H1 (cell line): ENCODE data around the gene RFX2. TPM values are rescaled to one million over a fixed set of nuclear protein-coding genes. Genes with fewer than 3 reads are reported as not detected.

Experiments used
- CTCF ChIA-PET: fragments of 300-600 bp; sonication (Branson Sonifier 250); formaldehyde crosslinking; loops from one replicate; lab custom pipeline; 2021; ENCODE audit not compliant: partially characterized antibody; lab: Charles Lee
- POLR2A ChIA-PET: fragments of 300-600 bp; sonication (Branson Sonifier 250); formaldehyde crosslinking; loops from one replicate; lab custom pipeline; 2021; ENCODE audit warnings: inconsistent platforms; ENCODE audit not compliant: partially characterized antibody; lab: Charles Lee
- DNase-seq, 2 experiments: peaks; one replicate each; pipeline versions ENCODE4 v3.0.0 to v3.0.0-alpha.2; 2010 to 2022; ENCODE audit warnings: low spot score in 2 of 2, low read depth in 1 of 2, mixed read lengths in 1 of 2
- FAIRE-seq: peaks from 2 replicates; lab custom pipeline; 2011; peaks lifted over from hg19 to GRCh38; lab: Jason Lieb, UNC
- H2AFZ ChIP-seq: 2 replicates; pipeline ENCODE4 v1.8.1; 2012; ENCODE audit warnings: low read length, inconsistent platforms
- H2AK5ac ChIP-seq: 2 replicates; pipeline ENCODE4 v1.6.1; 2013; ENCODE audit warnings: low read depth, low read length
- H2BK120ac ChIP-seq: replicated peaks from 2 replicates; pipeline ENCODE3; 2013; ENCODE audit warnings: low read depth, low read length, inconsistent platforms
- H2BK12ac ChIP-seq: 2 replicates; pipeline ENCODE4 v1.6.1; 2013; ENCODE audit warnings: low read depth, low read length
- H2BK15ac ChIP-seq: 2 replicates; pipeline ENCODE4 v1.6.1; 2013; ENCODE audit warnings: low read length
- H2BK20ac ChIP-seq: 2 replicates; pipeline ENCODE4 v1.6.1; 2013; ENCODE audit warnings: low read length
- H2BK5ac ChIP-seq: 2 replicates; pipeline ENCODE4 v1.6.1; 2013; ENCODE audit warnings: low read depth, low read length
- H3K14ac ChIP-seq: 2 replicates; pipeline ENCODE4 v1.6.1; 2013; ENCODE audit warnings: inconsistent platforms; ENCODE audit not compliant: insufficient read length
- H3K18ac ChIP-seq: 2 replicates; pipeline ENCODE4 v1.6.1; 2013; ENCODE audit warnings: low read length; ENCODE audit errors: extremely low read depth
- H3K23ac ChIP-seq: 2 replicates; pipeline ENCODE4 v1.6.1; 2013; ENCODE audit warnings: inconsistent platforms; ENCODE audit not compliant: insufficient read length
- H3K23me2 ChIP-seq: 2 replicates; pipeline ENCODE4 v1.6.1; 2013; ENCODE audit warnings: low read depth, low read length
- H3K27ac ChIP-seq: 2 replicates; pipeline ENCODE4 v1.6.1; 2011; ENCODE audit warnings: low read depth, low read length, inconsistent platforms
- H3K27me3 ChIP-seq, 4 experiments: replicated peaks in 1 of 4; 1 replicate in 1 of 4; 2 replicates in 3 of 4; pipeline versions ENCODE4 v1.6.1 to v1.8.1; 2011 to 2013; ENCODE audit warnings: low read length in 3 of 4, mild to moderate bottlenecking in 3 of 4, inconsistent platforms in 2 of 4, mixed read lengths in 2 of 4, moderate library complexity in 1 of 4; ENCODE audit not compliant: control insufficient read depth in 3 of 4, insufficient read depth in 3 of 4; ENCODE audit errors: extremely low read depth in 1 of 4
- H3K36me3 ChIP-seq, 4 experiments: 2 replicates each; pipeline versions ENCODE4 v1.6.1 to v1.8.1; 2011 to 2013; ENCODE audit warnings: mild to moderate bottlenecking in 4 of 4, low read length in 3 of 4, moderate library complexity in 2 of 4, control low read depth in 1 of 4, inconsistent platforms in 1 of 4; ENCODE audit not compliant: insufficient read depth in 4 of 4, control insufficient read depth in 2 of 4
- H3K4ac ChIP-seq: replicated peaks from 2 replicates; pipeline ENCODE3; 2013; ENCODE audit warnings: low read length, low read depth, mixed read lengths, inconsistent platforms; ENCODE audit not compliant: insufficient read length
- H3K4me1 ChIP-seq, 4 experiments: replicated peaks in 1 of 4; 1 replicate in 1 of 4; 2 replicates in 3 of 4; pipeline versions ENCODE4 v1.6.1 to v1.8.1; 2011 to 2013; ENCODE audit warnings: low read length in 3 of 4, inconsistent platforms in 2 of 4, mixed read lengths in 1 of 4; ENCODE audit not compliant: insufficient read depth in 4 of 4, control insufficient read depth in 3 of 4
- H3K4me2 ChIP-seq, 2 experiments: 2 replicates each; pipeline versions ENCODE4 v1.6.1 to v1.8.1; 2011 to 2013; ENCODE audit warnings: low read depth in 2 of 2, low read length in 2 of 2, control low read depth in 1 of 2, inconsistent platforms in 1 of 2, mild to moderate bottlenecking in 1 of 2; ENCODE audit not compliant: insufficient read depth in 1 of 2
- H3K4me3 ChIP-seq, 4 experiments: fragments of 200-600, 300-600 bp in 1 of 4; sonication (generic), shearing (Covaris generic), sonication (Bioruptor Twin) in 1 of 4; 2 replicates each; pipeline versions ENCODE4 v1.5.1 to v1.8.1; 2011 to 2016; ENCODE audit warnings: low read length in 4 of 4, low read depth in 3 of 4, control low read depth in 2 of 4, inconsistent platforms in 2 of 4, mild to moderate bottlenecking in 2 of 4, mixed read lengths in 1 of 4, moderate library complexity in 1 of 4; ENCODE audit not compliant: insufficient read depth in 2 of 4; ENCODE audit errors: extremely low read depth in 1 of 4
- H3K56ac ChIP-seq: replicated peaks from 2 replicates; pipeline ENCODE3; 2013; ENCODE audit warnings: low read depth, mild to moderate bottlenecking, mixed read lengths, low read length, inconsistent platforms; ENCODE audit not compliant: insufficient read length
- H3K79me1 ChIP-seq: 2 replicates; pipeline ENCODE4 v1.6.1; 2013; ENCODE audit warnings: low read depth, low read length, control low read depth
- H3K79me2 ChIP-seq, 2 experiments: 2 replicates each; pipeline versions ENCODE4 v1.6.1 to v1.8.1; 2012 to 2013; ENCODE audit warnings: low read length in 2 of 2, mild to moderate bottlenecking in 2 of 2, inconsistent platforms in 1 of 2; ENCODE audit not compliant: insufficient read depth in 2 of 2, control insufficient read depth in 1 of 2
- H3K9ac ChIP-seq, 4 experiments: replicated peaks in 1 of 4; 1 replicate in 1 of 4; 2 replicates in 3 of 4; pipeline versions ENCODE4 v1.6.1 to v1.8.1; 2011 to 2013; ENCODE audit warnings: low read depth in 3 of 4, low read length in 3 of 4, control low read depth in 2 of 4, mild to moderate bottlenecking in 2 of 4, moderate library complexity in 2 of 4, inconsistent platforms in 1 of 4; ENCODE audit errors: extremely low read depth in 1 of 4
- H3K9me3 ChIP-seq, 2 experiments: 2 replicates each; pipeline versions ENCODE4 v1.6.1 to v1.8.1; 2012 to 2013; ENCODE audit warnings: mild to moderate bottlenecking in 2 of 2, moderate library complexity in 2 of 2, control low read depth in 1 of 2, inconsistent platforms in 1 of 2, low read depth in 1 of 2, low read length in 1 of 2, mixed read lengths in 1 of 2; ENCODE audit not compliant: insufficient read depth in 2 of 2
- H4K20me1 ChIP-seq, 2 experiments: replicated peaks in 1 of 2; 2 replicates each; pipeline versions ENCODE3 to v1.8.1; 2011 to 2013; ENCODE audit warnings: inconsistent platforms in 2 of 2, low read length in 2 of 2, mild to moderate bottlenecking in 1 of 2; ENCODE audit not compliant: insufficient read depth in 2 of 2, control insufficient read depth in 1 of 2
- H4K5ac ChIP-seq: 2 replicates; pipeline ENCODE4 v1.6.1; 2013; ENCODE audit warnings: low read length, low read depth, mixed read lengths, inconsistent platforms; ENCODE audit not compliant: insufficient read length
- H4K8ac ChIP-seq: 2 replicates; pipeline ENCODE4 v1.8.0; 2013; ENCODE audit warnings: mild to moderate bottlenecking, moderate library complexity, low read length, inconsistent platforms; ENCODE audit not compliant: insufficient read depth; ENCODE audit errors: extremely low read depth
- H4K91ac ChIP-seq: replicated peaks from 2 replicates; pipeline ENCODE3; 2013; ENCODE audit warnings: low read length, mixed read lengths, inconsistent platforms; ENCODE audit not compliant: insufficient read length
- FOSL1 ChIP-seq: IDR thresholded peaks from 2 replicates; pipeline ENCODE4 v1.6.1; 2011; ENCODE audit warnings: mild to moderate bottlenecking, low read depth, low read length, moderate library complexity; ENCODE audit not compliant: insufficient read depth
- GABPA ChIP-seq: IDR thresholded peaks from 2 replicates; pipeline ENCODE4 v1.6.1; 2011; ENCODE audit warnings: mild to moderate bottlenecking, low read length, moderate library complexity, borderline replicate concordance; ENCODE audit not compliant: insufficient read depth
- KDM5A ChIP-seq: fragments of 200-600 bp; IDR thresholded peaks from 2 replicates; pipeline ENCODE4 v1.7.1; 2012; ENCODE audit warnings: mild to moderate bottlenecking, low read length, inconsistent platforms, mixed read lengths
- MAFK ChIP-seq: IDR thresholded peaks from 2 replicates; pipeline ENCODE4 v1.6.1; 2012; ENCODE audit warnings: low read depth, mild to moderate bottlenecking, improper control_type of control experiment, low read length
- NRF1 ChIP-seq: IDR thresholded peaks from 2 replicates; pipeline ENCODE4 v1.6.1; 2011; ENCODE audit warnings: mild to moderate bottlenecking, low read depth, low read length, improper control_type of control experiment
- RAD21 ChIP-seq, 2 experiments: IDR thresholded peaks in 1 of 2; conservative IDR thresholded peaks in 1 of 2; 2 replicates each; pipeline ENCODE4 v1.6.1; 2011; ENCODE audit warnings: low read depth in 2 of 2, low read length in 2 of 2, improper control_type of control experiment in 1 of 2, inconsistent platforms in 1 of 2, mild to moderate bottlenecking in 1 of 2, moderate library complexity in 1 of 2
- RBBP5 ChIP-seq: IDR thresholded peaks from 2 replicates; pipeline ENCODE4 v1.7.1; 2012; ENCODE audit warnings: low read depth, mild to moderate bottlenecking, inconsistent platforms, low read length, moderate library complexity, borderline replicate concordance
- SIN3A ChIP-seq, 2 experiments: IDR thresholded peaks in 1 of 2; conservative IDR thresholded peaks in 1 of 2; 2 replicates each; pipeline ENCODE4 v1.6.1; 2011 to 2012; ENCODE audit warnings: low read length in 2 of 2, improper control_type of control experiment in 1 of 2, low read depth in 1 of 2, mild to moderate bottlenecking in 1 of 2
- SP2 ChIP-seq: IDR thresholded peaks from 2 replicates; pipeline ENCODE4 v1.6.1; 2012; ENCODE audit warnings: mild to moderate bottlenecking, low read length, inconsistent platforms
- SUZ12 ChIP-seq: fragments of 200-600 bp; sonication (generic); IDR thresholded peaks from 2 replicates; pipeline ENCODE4 v1.6.1; 2012; ENCODE audit warnings: mild to moderate bottlenecking, inconsistent platforms, low read length, moderate library complexity, mixed read lengths
- TAF1 ChIP-seq: IDR thresholded peaks from 2 replicates; pipeline ENCODE4 v1.6.1; 2011; ENCODE audit warnings: mild to moderate bottlenecking, low read depth, low read length
- WGBS, 2 experiments: shearing (Covaris generic) in 1 of 2; methylation state at CpG; one replicate each; pipeline versions ENCODE4 v1.1.6 to v1.1.7; 2013 to 2015; ENCODE audit warnings: low lambda C conversion rate in 2 of 2, mixed read lengths in 2 of 2, inconsistent platforms in 1 of 2, low coverage in 1 of 2, missing lambda C conversion rate in 1 of 2; ENCODE audit not compliant: insufficient replicate concordance in 2 of 2, insufficient coverage in 1 of 2, insufficient read length in 1 of 2; ENCODE audit errors: extremely low coverage in 1 of 2, missing lambda C conversion rate in 1 of 2; 5-methylcytosine and 5-hydroxymethylcytosine counted together
- polyA plus RNA-seq, 7 experiments: library from polyadenylated mRNA; depleted of rRNA in 3 of 7; stranded (reverse) in 5 of 7; unstranded in 2 of 7; fragments of >200 nt in 5 of 7; fragments of 200-250 nt in 2 of 7; gene quantifications; 1 replicate in 5 of 7; 2 replicates in 1 of 7; 4 replicates in 1 of 7; pipeline versions ENCODE4 v1.2.1 to v1.2.3, GENCODE V29; 2011 to 2013; ENCODE audit warnings: missing spikeins in 2 of 7, mixed read lengths in 2 of 7
- total RNA-seq: library from RNA; stranded (reverse); fragmentation: NEBNext Ultra II Directional; extraction: Animal tissue kit (Norgen Biotek cat#: 25700); gene quantifications from 2 replicates; pipeline ENCODE4 v1.2.1, GENCODE V29; 2021
- TF ChIP-seq, protein P1 (sequence below): IDR thresholded peaks from 2 replicates; pipeline ENCODE4 v1.6.1; 2012; ENCODE audit warnings: low read length, inconsistent platforms

RFX2 gene
- total and polyA plus RNA-seq, 2 of the 8 experiments (the other 6 are each of a cell fraction or from before 2014, with no cell fraction given) = 4.8 to 5.3 TPM

- ChIA-PET CTCF (interaction anchor here (0.8 to 3.5 kb wide), 3 partner anchors 11 to 27 kb away, joined by 3 to 22 read pairs (median 4); no protein-coding TSS in a partner anchor), POLR2A (no interaction called here)
- no peak overlapping the region for H3K4me2 ChIP-seq
- no peaks in the 10 kb centered on the region for H3K79me2 ChIP-seq
- no peak overlapping the region for H2BK20ac ChIP-seq
- no peak overlapping the region for H3K4me3 ChIP-seq
- DNase-seq (no peak), FAIRE-seq (no peak)
- H2BK120ac ChIP-seq = no peak overlapping the region
- no peak overlapping the region for H2BK15ac ChIP-seq
- no peak overlapping the region for H2BK5ac ChIP-seq
- no peak overlapping the region for H2AFZ ChIP-seq
- no peaks in the 10 kb centered on the region for H3K4me1 ChIP-seq
- H2BK12ac ChIP-seq = no peak overlapping the region
- 83% methylated on average over 10 of the region's 10 CpGs; no CpG with 5 or more reads in 1 of the 2 experiments for WGBS, 2 experiments
- no peak overlapping the region; the same call in 1 of the 2 replicates for H3K18ac ChIP-seq
- no peak overlapping the region for H3K56ac ChIP-seq
- H3K23me2 ChIP-seq = no peaks in the 10 kb centered on the region
- no peak overlapping the region for H2AK5ac ChIP-seq
- H3K4ac ChIP-seq = no peak overlapping the region
- no peaks in the 10 kb centered on the region for H3K79me1 ChIP-seq
- H3K9ac ChIP-seq = no peak overlapping the region
- no peak overlapping the region for H3K27ac ChIP-seq
- H3K23ac ChIP-seq = no peak overlapping the region
- H3K9me3 ChIP-seq = no peaks in the 10 kb centered on the region
- H3K27me3 ChIP-seq = no peaks in the 10 kb centered on the region
- no peak overlapping the region for H3K14ac ChIP-seq
- no peaks in the 10 kb centered on the region for H4K20me1 ChIP-seq
- no peak overlapping the region for H4K5ac ChIP-seq
- no peak overlapping the region for H4K91ac ChIP-seq
- no peaks in the 10 kb centered on the region for H3K36me3 ChIP-seq
- peak overlapping the region; percentile 68 for H4K8ac ChIP-seq
- TF ChIP-seq KDM5A (no peak), RAD21 (IDR thresholded peaks at IDR 0.05 in 1 of 2, conservative IDR thresholded peaks at IDR 0.05 in 1 of 2; ENCODE audit: low read depth in 2 of 2, low read length in 2 of 2) (no peak), NRF1 (no peak), SUZ12 (no peak), SP2 (no peak), SIN3A (conservative IDR thresholded peaks at IDR 0.05 in 1 of 2, IDR thresholded peaks at IDR 0.05 in 1 of 2; ENCODE audit: low read depth in 1 of 2, low read length in 2 of 2) (no peak), FOSL1 (no peak), TAF1 (no peak), GABPA (no peak), RBBP5 (no peak), MAFK (no peak)
- TF ChIP-seq, protein P1, sequence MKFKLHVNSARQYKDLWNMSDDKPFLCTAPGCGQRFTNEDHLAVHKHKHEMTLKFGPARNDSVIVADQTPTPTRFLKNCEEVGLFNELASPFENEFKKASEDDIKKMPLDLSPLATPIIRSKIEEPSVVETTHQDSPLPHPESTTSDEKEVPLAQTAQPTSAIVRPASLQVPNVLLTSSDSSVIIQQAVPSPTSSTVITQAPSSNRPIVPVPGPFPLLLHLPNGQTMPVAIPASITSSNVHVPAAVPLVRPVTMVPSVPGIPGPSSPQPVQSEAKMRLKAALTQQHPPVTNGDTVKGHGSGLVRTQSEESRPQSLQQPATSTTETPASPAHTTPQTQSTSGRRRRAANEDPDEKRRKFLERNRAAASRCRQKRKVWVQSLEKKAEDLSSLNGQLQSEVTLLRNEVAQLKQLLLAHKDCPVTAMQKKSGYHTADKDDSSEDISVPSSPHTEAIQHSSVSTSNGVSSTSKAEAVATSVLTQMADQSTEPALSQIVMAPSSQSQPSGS = no peak
Observed at GRCh38 chr19:6011206-6011605, 99.1 kb downstream of the RFX2 start.
